Measurements from ENCODE around the gene IGLL1.

The IGLL1 gene

DNA sequence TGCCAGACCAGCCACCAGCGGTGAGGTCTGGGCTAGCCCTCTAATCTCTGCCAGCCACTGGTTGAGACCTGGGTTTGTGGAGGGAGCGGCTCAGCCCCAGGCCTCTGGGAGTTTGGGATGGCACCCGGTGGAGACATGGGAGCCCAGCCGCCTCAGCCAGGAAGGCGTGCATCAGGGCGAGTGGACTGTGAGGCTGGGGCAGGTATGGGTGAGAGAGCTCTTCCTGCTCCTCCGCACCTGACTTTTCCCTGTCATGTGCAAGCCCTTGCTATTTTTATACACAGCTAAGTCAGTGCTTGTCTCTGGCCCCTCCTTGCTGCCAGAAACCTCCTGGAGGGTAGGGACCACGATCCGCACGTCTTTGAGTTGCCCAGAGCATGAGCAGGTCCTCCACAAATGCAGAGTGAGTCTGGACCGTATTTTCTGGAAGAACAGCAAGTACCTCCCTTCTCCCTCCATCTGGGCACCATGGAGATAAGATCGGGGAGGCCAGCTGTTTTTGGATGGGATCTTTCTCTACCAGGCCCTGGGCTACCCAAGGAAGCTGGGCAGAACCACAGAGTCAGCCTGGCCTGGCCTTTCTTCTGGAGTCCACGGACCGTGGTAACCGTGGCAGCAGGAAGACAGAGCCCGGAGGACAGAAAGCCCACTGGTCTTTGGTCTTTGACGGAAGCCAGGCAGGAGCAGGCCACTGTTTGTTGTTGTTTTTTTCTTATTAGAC, 53.3 kb downstream of the IGLL1 start:
- DNase-seq: no peak

DNA sequence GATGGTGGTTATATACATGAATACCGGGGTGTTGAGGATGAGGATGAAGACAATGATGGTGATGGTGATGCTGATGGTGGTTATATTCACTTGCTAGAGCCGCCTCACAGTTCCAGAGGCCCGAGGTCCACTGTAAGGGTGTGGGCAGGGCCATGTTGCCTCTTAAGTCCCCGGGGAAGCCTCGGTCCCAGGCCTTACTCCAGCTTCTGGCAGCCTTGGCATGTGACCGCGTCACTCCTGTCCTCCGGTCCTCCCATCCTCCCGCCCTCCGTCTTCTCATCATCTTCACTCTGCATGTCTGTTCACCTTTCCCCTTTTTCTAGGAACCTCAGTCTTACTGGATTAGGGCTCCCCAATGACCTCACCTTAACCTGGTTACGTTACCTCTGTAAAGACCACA, 54.6 kb downstream of the IGLL1 start:
- no peak for DNase-seq

DNA sequence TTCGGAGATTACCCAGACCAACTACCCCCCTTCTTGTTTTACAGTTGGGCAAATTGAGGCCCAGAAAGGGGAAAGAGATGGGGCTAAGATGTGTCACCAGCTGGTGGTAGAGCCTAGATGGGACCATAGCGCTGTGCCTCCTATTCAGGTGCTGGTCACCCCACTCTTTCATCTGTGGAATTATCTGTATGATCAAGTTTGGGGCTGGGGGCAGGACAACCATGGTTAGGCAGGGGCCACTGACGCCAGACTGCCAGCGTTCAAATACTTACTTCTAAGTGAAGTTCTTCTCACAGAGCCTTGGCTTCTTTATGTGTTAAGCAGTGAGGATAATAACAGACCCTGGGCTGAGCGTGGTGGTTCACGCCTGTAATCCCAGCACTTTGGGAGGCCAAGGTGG, 55.9 kb downstream of the IGLL1 start:
- no peak for DNase-seq

GRCh38 chr22:23523713-23524112, 56.4 kb downstream of the IGLL1 start:
- DNase-seq: no peak
